CD14-positive monocyte (primary cell): ENCODE results near the gene CPNE9. TPM values are rescaled to one million over a fixed set of nuclear protein-coding genes. Genes with fewer than 3 reads are reported as not detected.

Experiments used
- DNase-seq, 3 donors: peaks; one replicate each; pipeline ENCODE4 v3.0.0-alpha.2; 2011 to 2022
- H2AFZ ChIP-seq: 2 replicates; pipeline ENCODE4 v1.6.0; 2012; ENCODE audit warnings: mild to moderate bottlenecking, low read depth, low read length, inconsistent platforms; ENCODE audit not compliant: insufficient read depth, poor library complexity, severe bottlenecking
- H3K27ac ChIP-seq, 2 donors: 1 replicate in 1 of 2; 2 replicates in 1 of 2; pipeline ENCODE4 v1.5.1; 2012 to 2013; ENCODE audit warnings: low read length in 2 of 2, control low read depth in 1 of 2, inconsistent platforms in 1 of 2, low read depth in 1 of 2, mild to moderate bottlenecking in 1 of 2
- H3K27me3 ChIP-seq, 2 donors: one replicate each; pipeline versions ENCODE4 v1.6.0 to v1.6.1; 2011 to 2013; ENCODE audit warnings: low read length in 2 of 2; ENCODE audit not compliant: control insufficient read depth in 2 of 2, insufficient read depth in 2 of 2
- H3K36me3 ChIP-seq, 2 donors: replicated peaks in 1 of 2; 1 replicate in 1 of 2; 2 replicates in 1 of 2; pipeline versions ENCODE4 v1.5.1 to v1.6.1; 2012 to 2013; ENCODE audit warnings: low read length in 2 of 2, control low read depth in 1 of 2, inconsistent platforms in 1 of 2, mild to moderate bottlenecking in 1 of 2; ENCODE audit not compliant: insufficient read depth in 2 of 2, control insufficient read depth in 1 of 2
- H3K4me1 ChIP-seq, 2 donors: 1 replicate in 1 of 2; 2 replicates in 1 of 2; pipeline versions ENCODE4 v1.5.1 to v1.6.1; 2012 to 2013; ENCODE audit warnings: low read length in 2 of 2, control low read depth in 1 of 2, inconsistent platforms in 1 of 2, mild to moderate bottlenecking in 1 of 2, moderate library complexity in 1 of 2; ENCODE audit not compliant: insufficient read depth in 2 of 2, control insufficient read depth in 1 of 2
- H3K4me2 ChIP-seq: replicated peaks from 2 replicates; pipeline ENCODE3; 2012; ENCODE audit warnings: low read length, moderate library complexity, mild to moderate bottlenecking; ENCODE audit not compliant: poor library complexity, severe bottlenecking; ENCODE audit errors: extremely low read depth
- H3K4me3 ChIP-seq, 3 experiments: fragments of 200-600 bp in 1 of 3; sonication (generic) in 1 of 3; replicated peaks in 1 of 3; 1 replicate in 2 of 3; 2 replicates in 1 of 3; pipeline ENCODE4 v1.5.1; 2011 to 2013; ENCODE audit warnings: low read length in 3 of 3, mild to moderate bottlenecking in 3 of 3, control low read depth in 2 of 3, low read depth in 2 of 3, inconsistent platforms in 1 of 3, moderate library complexity in 1 of 3
- H3K79me2 ChIP-seq: 2 replicates; pipeline ENCODE4 v1.6.0; 2012; ENCODE audit warnings: mild to moderate bottlenecking, control low read depth, inconsistent platforms, low read length, moderate library complexity; ENCODE audit not compliant: insufficient read depth
- H3K9ac ChIP-seq: 2 replicates; pipeline ENCODE4 v1.6.0; 2017; ENCODE audit warnings: low read length, mild to moderate bottlenecking; ENCODE audit not compliant: insufficient read depth, poor library complexity, severe bottlenecking
- H3K9me3 ChIP-seq, 2 donors: replicated peaks in 1 of 2; 1 replicate in 1 of 2; 2 replicates in 1 of 2; pipeline versions ENCODE4 v1.5.1 to v1.6.1; 2012 to 2013; ENCODE audit warnings: low read length in 2 of 2, control low read depth in 1 of 2; ENCODE audit not compliant: control insufficient read depth in 1 of 2, insufficient read depth in 1 of 2
- H4K20me1 ChIP-seq: 2 replicates; pipeline ENCODE4 v1.6.0; 2012; ENCODE audit warnings: mild to moderate bottlenecking, low read length, control low read depth, moderate library complexity; ENCODE audit not compliant: insufficient read depth
- H3K27ac Mint-ChIP-seq, 7 donors: one replicate each; pipeline ENCODE4 v1.8.0; 2020; ENCODE audit warnings: mild to moderate bottlenecking in 7 of 7, mixed read lengths in 7 of 7, moderate library complexity in 6 of 7, inconsistent platforms in 2 of 7
- H3K27me3 Mint-ChIP-seq, 3 donors: one replicate each; pipeline ENCODE4 v1.8.0; 2021 to 2022; ENCODE audit warnings: low read depth in 3 of 3, mild to moderate bottlenecking in 3 of 3, mixed read lengths in 3 of 3, moderate library complexity in 3 of 3, inconsistent platforms in 1 of 3
- H3K36me3 Mint-ChIP-seq, 2 donors: one replicate each; pipeline ENCODE4 v1.8.0; 2020; ENCODE audit warnings: mixed read lengths in 2 of 2, inconsistent platforms in 1 of 2, mild to moderate bottlenecking in 1 of 2
- H3K4me1 Mint-ChIP-seq: one replicate; pipeline ENCODE4 v1.8.0; 2020; ENCODE audit warnings: mild to moderate bottlenecking, mixed read lengths
- H3K4me3 Mint-ChIP-seq, 2 donors: one replicate each; pipeline ENCODE4 v1.8.0; 2020; ENCODE audit warnings: mild to moderate bottlenecking in 2 of 2, mixed read lengths in 2 of 2, moderate library complexity in 1 of 2
- H3K9me3 Mint-ChIP-seq, 7 donors: one replicate each; pipeline ENCODE4 v1.8.0; 2020 to 2022; ENCODE audit warnings: mixed read lengths in 7 of 7, mild to moderate bottlenecking in 6 of 7, moderate library complexity in 6 of 7, inconsistent platforms in 2 of 7
- CTCF ChIP-seq: fragments of 200-600 bp; IDR thresholded peaks from one replicate; pipeline ENCODE4 v1.8.0; 2022; ENCODE audit warnings: antibody characterized with exemption, mild to moderate bottlenecking
- WGBS: methylation state at CpG from one replicate; pipeline ENCODE4 v1.1.5; 2013; ENCODE audit warnings: missing lambda C conversion rate; ENCODE audit not compliant: insufficient coverage; 5-methylcytosine and 5-hydroxymethylcytosine counted together
- intact Hi-C, 2 donors: fragments of 100-400 bp; cut with micrococcal nuclease; formaldehyde crosslinking; loops; one replicate each; pipeline versions ENCODE4 v1.15.0 to v1.15.1; 2023
- polyA plus RNA-seq, 3 donors: library from polyadenylated mRNA; depleted of rRNA in 1 of 3; unstranded in 2 of 3; stranded (reverse) in 1 of 3; fragments of 300-500 nt in 2 of 3; fragments of >200 nt in 1 of 3; fragmentation: Illumina TruSeq in 2 of 3; gene quantifications; 1 replicate in 2 of 3; 2 replicates in 1 of 3; pipeline ENCODE4 v1.2.3, GENCODE V29; 2012 to 2021

The CPNE9 gene
- polyA plus RNA-seq, 3 donors: 0.51 to 0.55 TPM; not detected in 1

- no peak overlapping the region for H3K4me2 ChIP-seq
- H3K36me3 Mint-ChIP-seq: peaks cover 95 to 99% of the 10 kb centered on the region in 2 donors
- WGBS: 92% methylated on average over 6 of the region's 6 CpGs
- no peaks in the 10 kb centered on the region for H3K4me1 Mint-ChIP-seq
- no peak overlapping the region for H3K4me3 Mint-ChIP-seq
- H3K27me3 ChIP-seq: no peaks in the 10 kb centered on the region
- peaks cover 0 to 2% (median 0%) of the 10 kb centered on the region in 3 donors for H3K27me3 Mint-ChIP-seq
- peaks cover 98 to 100% of the 10 kb centered on the region in 2 donors for H3K36me3 ChIP-seq
- intact Hi-C loops: no loop called here
- no peaks in the 10 kb centered on the region for H3K9me3 Mint-ChIP-seq
- H3K27ac ChIP-seq: no peak overlapping the region
- no peak for DNase-seq
- peaks cover 100% of the 10 kb centered on the region for H4K20me1 ChIP-seq
- no peak overlapping the region for H3K9ac ChIP-seq
- H3K4me1 ChIP-seq: no peaks in the 10 kb centered on the region
- no peak overlapping the region for H3K4me3 ChIP-seq
- H2AFZ ChIP-seq: no peak overlapping the region
- no peak for TF ChIP-seq CTCF
- H3K79me2 ChIP-seq: peaks cover 3% of the 10 kb centered on the region
- no peaks in the 10 kb centered on the region for H3K9me3 ChIP-seq
- H3K27ac Mint-ChIP-seq: peak overlapping the region in 2 of 7 donors; percentile 2 to 30
Observed at GRCh38 chr3:9679476-9680080, 24.1 kb upstream of the CPNE9 start.

DNA sequence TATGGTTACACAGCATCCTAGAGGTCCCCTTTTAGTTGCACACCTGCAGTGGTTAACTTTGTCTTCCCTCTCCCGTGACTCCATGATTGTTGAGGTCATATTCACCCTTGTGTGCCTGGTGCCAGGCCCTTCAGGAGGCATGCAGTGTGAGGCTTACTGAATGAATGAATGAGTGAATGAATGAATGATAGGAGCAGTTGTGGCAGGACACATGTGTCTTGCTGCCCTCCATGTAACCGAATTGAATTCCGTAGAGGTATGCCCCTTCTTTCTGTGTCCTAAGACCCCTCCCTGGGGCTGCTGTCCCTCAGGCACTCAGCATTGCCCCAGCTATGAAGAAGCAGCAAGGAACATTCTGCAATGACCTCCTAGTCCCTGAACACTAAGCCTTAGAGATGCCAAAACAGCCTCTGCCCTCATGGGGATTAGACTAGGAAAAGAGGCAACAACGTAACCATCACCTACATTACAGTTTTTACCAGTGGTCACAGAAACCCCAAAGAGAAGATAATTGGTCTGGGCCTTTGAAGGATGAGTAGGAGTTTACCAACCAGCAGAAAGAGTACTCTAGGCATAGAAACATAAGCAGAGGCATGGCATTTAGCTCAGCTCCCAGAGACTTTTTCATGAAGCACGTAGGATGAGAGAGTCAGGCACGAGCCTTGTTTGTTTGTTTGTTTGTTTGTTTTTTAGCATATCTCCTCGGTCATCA, 22.5 kb upstream of the CPNE9 start:
- Histone ChIP-seq H3K36me3 (peaks cover 99 to 100% of the 10 kb centered on the region in 2 donors), H3K9ac (no peak overlapping the region), H3K27me3 (no peaks in the 10 kb centered on the region), H2AFZ (no peak overlapping the region), H4K20me1 (peaks cover 99% of the 10 kb centered on the region), H3K4me2 (no peak overlapping the region), H3K27ac (no peak overlapping the region), H3K4me3 (no peak overlapping the region), H3K9me3 (no peaks in the 10 kb centered on the region), H3K4me1 (no peaks in the 10 kb centered on the region), H3K79me2 (peaks cover 3% of the 10 kb centered on the region)
- TF ChIP-seq CTCF: no peak
- no peaks in the 10 kb centered on the region for H3K4me1 Mint-ChIP-seq
- peaks cover 0 to 5% (median 0%) of the 10 kb centered on the region in 3 donors for H3K27me3 Mint-ChIP-seq
- H3K36me3 Mint-ChIP-seq: peaks cover 97 to 100% of the 10 kb centered on the region in 2 donors
- no peak for DNase-seq
- intact Hi-C loops: no loop called here
- 93% methylated on average over 3 of the region's 7 CpGs for WGBS
- no peak overlapping the region for H3K4me3 Mint-ChIP-seq
- H3K27ac Mint-ChIP-seq: peak overlapping the region in 1 of 7 donors; percentile 46
- no peaks in the 10 kb centered on the region for H3K9me3 Mint-ChIP-seq
